ENCODE measurements around the gene FOXF2.

DNA sequence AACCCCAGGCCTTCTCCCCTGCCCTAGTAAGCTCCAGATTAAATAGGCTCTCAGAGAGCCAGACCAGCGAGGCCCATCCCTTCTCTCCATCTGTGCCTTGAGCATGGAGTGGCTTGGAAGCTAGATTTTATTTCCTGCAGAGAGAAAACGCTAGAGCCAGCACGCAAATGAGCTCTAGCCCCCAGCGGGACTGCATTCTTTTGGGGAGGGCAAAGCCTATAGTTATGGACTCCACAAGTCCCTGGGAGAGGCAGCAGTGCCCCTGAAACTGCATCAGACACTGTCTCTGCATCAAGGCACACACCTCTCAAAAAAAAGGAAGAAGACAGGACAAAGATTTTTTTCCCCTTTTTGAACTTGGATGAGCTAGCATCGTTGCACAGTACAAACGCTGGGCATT lies 15.8 kb downstream of the FOXF2 start:
- TF ChIP-seq, protein P1, sequence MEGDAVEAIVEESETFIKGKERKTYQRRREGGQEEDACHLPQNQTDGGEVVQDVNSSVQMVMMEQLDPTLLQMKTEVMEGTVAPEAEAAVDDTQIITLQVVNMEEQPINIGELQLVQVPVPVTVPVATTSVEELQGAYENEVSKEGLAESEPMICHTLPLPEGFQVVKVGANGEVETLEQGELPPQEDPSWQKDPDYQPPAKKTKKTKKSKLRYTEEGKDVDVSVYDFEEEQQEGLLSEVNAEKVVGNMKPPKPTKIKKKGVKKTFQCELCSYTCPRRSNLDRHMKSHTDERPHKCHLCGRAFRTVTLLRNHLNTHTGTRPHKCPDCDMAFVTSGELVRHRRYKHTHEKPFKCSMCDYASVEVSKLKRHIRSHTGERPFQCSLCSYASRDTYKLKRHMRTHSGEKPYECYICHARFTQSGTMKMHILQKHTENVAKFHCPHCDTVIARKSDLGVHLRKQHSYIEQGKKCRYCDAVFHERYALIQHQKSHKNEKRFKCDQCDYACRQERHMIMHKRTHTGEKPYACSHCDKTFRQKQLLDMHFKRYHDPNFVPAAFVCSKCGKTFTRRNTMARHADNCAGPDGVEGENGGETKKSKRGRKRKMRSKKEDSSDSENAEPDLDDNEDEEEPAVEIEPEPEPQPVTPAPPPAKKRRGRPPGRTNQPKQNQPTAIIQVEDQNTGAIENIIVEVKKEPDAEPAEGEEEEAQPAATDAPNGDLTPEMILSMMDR (conservative IDR thresholded peaks at IDR 0.05 in 1 of 2, IDR thresholded peaks at IDR 0.05 in 1 of 2; ENCODE audit: extremely low read depth in 1 of 2, insufficient read depth in 1 of 2, low read depth in 1 of 2, low read length in 2 of 2), result no peak
- no peak for TF ChIP-seq EZH2 (IDR thresholded peaks at IDR 0.05; ENCODE audit: borderline replicate concordance, low read length)
